NK-92 (cell line): ENCODE data around the gene NCKAP5.

Experiments
- DNase-seq: peaks from one replicate; lab custom pipeline; 2025; ENCODE audit not compliant: unreplicated experiment; lab: John Stamatoyannopoulos, UW

The NCKAP5 gene

DNA sequence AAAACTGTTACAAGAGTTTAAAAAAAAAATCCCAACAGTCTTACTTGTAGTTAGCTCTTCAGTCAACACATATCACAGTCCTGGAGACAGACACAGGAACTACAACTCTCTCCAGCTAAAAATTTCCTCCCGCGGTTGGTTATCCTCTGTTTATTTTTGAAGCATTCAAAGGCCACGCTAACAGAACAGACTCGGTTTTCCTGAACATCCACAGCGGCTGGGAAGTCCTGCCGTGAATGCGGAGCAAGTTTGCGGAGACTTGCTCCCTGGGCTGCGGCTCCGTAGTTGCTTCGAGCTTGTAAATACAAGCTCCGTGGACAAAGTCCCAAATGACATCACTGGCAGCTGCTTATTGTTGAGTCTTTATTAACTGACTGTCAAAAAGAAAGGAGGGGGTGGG is at the start of gene NCKAP5:
Gene NCKAP5, minus strand, starts transcription at position 292 of the 400 bp plus-strand sequence. CDS start 50,937 bp downstream, outside the sequence.
- no peak for DNase-seq

DNA sequence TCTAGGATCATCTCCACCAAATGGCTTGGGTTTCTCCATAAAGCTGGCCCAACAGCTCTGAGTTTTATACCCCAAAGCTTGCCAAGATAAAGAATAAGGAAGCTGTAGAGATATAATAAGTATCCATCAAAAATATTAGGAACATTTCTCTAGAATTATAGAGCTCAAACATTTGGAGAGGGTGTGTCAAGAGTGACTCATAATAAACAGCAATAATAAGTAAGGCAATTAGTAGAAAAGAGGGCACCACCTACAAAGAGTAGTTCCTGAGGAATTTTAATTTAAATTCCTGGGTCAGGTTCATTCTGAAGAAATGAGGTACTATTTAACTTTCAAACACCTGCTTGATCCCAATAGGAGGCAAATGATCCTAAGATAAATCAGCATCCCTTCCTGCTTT is 41.4 kb upstream of the NCKAP5 start:
- no peak for DNase-seq

DNA sequence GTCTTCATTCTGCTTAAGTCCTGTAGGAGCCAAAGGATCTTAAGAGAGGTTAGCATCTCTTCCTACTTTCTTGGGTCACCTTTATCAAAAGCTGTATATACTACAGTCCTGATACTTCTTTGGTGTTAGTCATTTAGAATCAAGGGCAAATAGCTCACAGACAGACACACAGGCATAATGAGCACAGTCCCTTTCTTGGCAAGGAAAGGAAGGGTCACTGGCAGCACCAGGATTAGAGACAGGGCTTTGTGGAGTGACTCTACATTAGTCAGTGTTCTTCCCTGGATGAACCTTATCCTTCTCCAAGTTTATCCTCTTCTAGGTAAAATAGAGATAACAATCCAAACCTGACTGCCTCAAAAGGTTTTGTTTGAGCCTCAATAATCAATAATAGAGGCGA is 40.0 kb upstream of the NCKAP5 start:
- no peak for DNase-seq

DNA sequence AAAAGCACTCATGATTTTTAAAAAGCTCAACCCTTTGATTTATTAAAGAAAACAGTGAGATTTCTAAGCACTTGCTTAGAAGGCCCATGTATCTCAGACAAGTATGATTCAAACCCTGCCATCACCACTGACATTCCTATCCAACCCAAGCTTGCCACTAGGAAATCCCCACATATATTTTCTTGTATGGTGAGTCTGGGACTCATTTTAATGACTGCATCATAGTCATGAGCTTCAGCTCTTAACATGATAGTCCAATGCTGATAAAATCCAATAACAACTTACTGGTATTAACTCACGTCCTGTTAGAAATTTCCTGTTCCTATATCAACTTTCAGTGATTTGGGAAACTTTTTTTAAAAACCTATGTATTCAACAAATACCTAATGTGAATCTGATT is 39.4 kb upstream of the NCKAP5 start:
- DNase-seq, result no peak

DNA sequence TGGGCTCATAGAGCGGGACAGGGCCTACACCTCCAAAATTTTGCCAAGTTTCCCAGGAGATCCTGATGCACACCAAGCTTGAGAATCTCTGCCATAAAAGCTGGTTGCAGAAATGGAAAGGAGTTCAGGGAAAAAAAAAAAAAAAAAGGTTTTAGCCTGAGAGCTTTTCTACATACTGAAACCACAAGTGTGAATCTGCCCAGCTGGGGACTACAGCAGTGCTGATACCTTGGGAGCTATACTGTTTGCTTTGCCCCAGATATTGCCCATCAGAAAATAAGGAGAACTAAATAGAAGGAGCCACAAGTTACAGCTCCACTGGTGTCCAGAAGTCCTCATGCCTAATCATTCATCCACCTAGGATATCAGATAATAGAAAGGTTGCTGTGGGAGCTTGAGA is 38.4 kb upstream of the NCKAP5 start:
- no peak for DNase-seq

DNA sequence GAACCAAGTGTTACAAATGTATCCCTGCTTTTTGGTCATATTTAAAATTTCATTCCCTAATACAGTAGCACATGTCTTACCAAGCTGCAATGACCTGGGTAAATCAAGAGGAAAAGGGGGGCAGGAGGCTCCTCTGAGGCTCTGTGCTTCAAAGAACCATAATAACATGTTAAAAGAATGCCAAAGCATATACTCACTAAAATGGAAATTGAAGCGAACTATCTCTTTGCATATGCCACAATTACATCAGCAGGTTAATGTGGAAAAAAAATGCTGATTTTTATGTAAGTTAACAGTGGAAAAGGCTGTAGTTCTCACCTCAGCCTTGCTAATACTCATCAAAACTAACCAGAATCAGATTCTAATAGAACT is 37.5 kb upstream of the NCKAP5 start:
- DNase-seq, result no peak

DNA sequence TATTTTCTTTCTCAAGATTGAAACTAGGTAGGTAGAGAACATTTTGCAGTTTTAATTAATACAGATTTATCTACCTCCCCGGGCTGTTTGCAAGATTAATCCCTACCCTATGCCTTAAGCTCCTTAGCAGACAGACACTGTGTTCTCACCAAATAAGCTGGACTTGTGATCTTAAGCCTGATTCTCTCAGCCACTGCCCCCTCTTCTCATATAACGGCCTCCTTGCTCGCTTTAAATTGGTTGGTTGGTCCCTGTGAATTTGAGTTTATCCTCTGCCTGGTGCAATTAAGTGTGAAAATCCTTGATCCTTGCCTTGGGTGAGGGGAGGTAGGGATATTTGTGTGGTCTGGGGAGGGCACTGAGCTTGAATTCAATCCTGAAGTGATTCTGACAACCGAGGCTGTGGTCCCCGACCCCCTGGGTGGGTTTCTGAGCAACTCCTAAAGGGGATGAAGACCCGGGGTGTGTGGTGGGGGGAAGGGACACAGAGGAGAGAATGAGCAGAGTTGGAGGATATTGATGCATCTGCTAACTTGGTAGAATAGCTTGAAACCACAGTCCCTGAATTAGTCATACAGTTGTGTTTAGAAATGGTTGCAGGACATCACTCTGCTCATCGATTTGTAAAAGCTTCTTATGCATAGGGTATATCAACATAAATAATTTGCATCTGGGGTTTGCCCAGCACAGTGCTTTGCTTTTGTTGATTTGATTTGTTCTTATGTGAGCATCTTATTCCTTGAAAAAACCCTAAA is 36.9 kb upstream of the NCKAP5 start:
- DNase-seq, result no peak

DNA sequence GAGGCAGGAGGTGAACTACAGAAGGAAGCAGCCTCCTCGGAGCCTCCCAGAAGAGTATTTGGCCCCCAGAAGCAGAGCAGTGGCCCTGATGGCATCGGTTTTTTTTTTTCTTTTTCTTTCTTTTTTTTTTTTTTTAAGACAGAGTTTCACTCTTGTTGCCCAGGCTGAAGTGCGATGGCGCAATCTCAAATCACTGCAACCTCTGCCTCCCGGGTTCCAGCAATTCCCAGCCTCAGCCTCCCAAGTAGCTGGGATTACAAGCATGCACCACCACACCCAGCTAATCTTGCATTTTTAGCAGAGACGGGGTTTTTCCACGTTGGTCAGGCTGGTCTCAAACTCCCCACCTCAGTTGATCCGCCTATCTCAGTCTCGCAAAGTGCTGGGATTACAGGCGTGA is 34.8 kb upstream of the NCKAP5 start:
- no peak for DNase-seq

DNA sequence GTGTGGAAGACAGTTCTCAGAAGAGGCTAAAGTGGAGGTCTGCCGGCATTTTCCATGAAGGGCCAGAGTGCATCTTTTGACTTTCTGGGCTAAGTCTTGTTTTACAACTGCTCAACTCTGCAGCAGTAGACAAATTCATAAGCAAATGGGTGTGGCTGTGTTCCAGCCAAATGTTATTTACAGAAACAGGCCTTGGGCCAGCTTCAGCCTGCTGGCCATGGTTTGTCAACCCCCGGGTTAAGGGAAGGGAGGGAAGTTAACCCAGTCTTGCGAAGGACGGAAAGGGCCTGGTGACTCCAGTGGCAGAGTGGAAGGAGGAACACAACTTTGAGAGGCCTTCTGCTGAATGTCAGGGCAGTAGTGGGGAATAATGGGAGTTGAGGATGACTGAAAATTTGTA is 34.3 kb upstream of the NCKAP5 start:
- no peak for DNase-seq

DNA sequence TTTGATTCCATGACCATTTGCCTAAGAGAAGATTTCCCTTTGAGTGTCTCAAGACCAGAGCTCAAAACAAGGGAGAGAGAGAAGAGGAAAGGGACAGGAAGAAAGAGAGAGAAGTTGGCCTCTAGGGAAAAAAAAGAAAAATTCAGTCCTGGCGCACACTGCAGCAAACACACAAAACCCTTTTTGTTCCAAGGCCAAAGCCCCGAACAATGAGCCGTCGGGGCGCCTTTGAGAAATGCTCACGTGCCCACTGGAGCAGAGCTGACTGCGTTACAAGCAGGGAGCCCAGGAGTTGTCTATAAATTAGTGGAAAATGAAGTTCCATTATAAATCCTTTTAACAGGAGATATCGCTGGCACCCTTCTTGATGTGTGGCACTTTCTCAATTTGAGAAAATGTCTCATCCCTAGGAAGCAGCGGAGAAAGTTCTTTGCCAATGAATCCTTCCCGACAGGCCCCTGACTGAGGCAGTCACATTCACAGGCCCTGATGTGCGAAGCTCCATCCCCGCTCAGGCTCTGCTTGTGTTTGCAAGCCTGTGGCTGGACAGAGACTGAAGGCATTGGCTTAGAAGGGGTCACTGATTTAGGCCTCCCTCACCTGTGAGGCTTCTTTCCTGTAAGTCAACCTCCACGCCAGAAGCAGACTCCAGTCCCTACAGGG is 32.1 kb upstream of the NCKAP5 start:
- DNase-seq, result no peak

DNA sequence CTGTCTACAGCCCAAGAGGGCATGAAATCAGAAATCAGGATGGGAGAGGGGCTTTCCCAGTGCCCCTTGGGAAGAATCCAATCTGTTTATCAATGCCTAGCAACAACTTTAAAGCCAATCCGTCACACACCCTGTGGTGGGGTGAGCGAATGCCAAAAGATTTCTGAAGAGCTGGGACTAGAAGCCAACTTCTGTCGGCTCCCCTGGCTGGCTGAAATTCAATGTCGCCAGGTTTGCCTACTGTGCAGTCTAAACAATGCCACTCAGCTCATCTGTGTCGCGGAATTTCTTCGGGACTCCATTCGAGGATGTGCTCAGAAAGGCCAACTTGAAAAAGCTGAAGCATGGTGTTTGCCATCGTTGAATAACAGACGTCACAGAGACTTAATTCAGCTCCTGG is 31.5 kb upstream of the NCKAP5 start:
- no peak for DNase-seq

DNA sequence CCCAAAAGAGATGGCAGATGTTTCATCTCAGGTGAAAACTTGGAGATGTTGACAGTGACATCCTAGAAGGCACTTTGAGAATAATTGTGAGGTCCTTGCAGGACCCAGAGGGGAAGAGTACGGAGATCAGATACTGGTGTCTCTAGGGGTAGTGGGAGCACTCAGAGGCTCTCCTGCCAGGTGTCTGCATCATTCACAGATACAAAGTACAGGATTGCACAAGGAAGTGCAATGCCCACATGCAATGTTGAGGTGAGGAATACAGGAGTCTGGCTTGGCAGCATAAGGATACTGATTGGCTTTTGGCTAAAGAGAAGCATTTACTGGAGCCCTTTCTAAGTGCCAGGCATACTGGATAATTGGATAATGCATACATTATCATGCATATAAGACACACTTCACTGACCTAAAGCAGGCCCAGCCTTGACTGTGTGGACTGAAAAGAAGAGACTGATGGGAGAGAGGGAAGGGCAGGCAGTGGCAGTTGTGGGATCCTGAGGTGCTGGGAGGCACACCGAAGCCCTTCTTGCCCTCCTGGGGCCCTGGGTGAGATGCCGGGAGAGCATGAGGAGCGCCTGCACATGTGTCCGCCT is 31.0 kb upstream of the NCKAP5 start:
- DNase-seq, result no peak

DNA sequence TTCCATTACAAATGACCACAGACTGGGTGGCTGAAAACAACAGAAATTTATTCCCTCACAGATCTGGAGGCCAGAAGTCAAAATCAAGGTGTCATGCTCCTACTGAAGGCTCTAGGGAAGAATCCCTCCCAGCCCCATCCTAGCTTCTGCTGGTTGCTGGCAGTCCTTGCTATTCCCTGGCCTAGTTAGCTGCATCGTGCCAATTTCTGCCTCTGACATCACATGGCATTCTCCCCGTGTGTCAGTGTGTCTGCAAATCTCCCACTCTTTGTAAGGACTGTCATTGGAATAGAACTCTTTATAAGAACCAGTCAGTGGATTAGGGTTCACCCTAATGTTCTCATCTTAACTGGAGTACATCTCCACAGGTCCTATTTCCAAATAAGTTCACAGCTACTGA is 30.5 kb upstream of the NCKAP5 start:
- no peak for DNase-seq

DNA sequence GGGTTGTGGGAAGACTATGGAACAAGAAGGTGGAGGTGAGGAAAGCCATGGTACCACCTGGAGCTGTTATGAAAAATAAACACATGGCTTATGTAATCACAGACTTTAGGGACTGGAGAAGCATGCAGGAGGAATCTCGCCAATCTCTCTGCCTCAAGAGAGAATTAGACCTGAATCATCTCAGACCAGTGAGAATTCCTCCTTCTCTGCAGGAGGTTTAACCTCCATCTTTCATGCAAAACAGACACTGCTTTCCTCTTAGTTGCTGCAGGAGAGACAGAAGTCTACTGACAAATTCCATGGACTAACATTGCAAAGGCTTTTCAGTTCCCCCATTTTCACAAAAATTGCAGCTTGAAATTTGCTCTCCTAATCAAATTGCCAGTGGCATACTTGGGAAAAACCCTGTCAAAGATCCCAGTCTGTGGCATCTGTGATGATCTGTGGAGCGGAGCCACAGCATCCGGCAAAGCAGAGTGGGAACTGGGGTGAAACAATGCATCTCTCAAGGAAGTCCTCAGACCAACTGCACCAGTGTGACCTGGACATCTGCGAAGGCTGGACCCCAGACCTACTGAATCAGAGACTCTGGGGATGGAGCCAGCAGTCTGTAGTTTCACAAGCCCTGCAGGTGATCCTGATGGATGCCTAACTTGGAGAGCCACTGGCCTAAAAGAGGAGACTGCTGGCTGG is 28.6 kb upstream of the NCKAP5 start:
- DNase-seq, result no peak

DNA sequence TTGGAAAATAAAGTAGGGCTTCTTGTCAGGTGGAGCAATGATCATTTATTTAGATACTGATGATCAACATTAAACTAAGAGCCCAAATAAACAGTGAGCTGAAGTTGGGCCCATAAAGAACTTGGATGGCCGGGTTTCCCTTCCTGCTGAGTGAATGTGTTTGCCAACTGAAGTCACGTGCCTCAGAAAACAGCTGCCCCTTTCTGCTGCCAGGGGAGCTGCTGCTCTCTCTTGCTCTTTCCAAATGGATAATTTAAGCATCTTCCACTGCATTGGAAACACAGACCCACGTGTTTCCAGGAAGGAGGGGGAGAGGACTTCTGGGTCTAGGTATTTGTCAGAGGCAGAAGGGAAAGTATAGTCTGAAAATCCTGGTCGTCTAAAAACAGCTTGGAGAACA is 22.9 kb upstream of the NCKAP5 start:
- DNase-seq, result no peak

DNA sequence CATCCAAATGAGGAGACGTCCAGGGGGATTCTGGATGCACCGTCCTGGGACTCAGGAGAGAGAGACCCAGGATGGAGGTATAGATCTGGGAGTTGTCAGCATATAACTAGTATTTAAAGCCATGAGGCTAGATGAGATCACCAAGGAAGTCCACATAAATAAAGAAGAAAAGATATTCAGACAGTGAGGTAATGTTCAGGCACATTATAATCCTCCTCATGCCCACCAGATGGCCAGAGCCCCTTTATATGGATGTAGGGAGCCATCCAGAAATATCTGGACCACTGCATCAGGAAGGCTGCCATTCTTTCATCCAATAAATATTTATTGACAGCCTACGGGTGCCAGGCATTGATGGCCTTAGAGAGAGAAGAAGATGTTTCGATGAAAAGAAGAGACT is 21.2 kb upstream of the NCKAP5 start:
- DNase-seq, result no peak

DNA sequence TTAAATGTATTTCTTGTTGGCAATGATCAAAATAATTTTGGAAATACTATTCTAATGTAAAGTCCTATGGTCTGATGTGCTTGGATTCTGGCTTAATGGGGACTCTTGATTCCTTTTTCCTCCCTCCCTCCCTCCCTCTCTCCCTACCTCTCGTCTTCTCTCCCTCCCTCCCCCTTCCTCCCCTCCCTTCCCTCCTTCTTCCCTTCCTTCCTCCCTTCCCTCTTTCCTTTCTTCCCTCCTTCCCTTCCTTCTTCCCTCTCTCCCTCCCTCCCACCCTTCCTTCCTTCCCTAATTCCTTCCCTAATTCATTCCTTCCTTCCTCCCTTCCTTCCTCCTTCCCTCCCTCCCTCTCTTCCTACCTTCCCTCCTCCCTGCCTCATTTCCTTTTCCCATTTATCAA is 19.9 kb upstream of the NCKAP5 start:
- DNase-seq, result no peak

DNA sequence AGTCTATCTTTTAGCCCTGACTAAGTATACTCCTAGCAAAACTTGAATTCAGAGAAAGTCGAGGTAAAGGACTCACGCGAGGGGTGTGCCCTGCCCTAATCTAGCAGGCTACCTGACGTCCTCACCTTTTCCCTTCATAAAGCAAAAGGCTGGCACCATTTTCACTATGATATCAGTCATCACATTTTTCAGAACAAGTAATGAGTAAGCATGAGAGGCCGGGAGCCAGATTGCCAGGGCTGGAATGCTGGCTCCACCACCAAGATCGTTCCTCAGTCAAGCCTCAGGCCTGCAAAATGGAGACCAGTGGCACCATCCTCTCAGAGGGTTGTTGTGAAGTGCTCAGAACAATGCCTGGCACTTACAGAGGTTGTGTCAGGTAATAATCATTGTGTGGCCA is 18.7 kb upstream of the NCKAP5 start:
- no peak for DNase-seq

DNA sequence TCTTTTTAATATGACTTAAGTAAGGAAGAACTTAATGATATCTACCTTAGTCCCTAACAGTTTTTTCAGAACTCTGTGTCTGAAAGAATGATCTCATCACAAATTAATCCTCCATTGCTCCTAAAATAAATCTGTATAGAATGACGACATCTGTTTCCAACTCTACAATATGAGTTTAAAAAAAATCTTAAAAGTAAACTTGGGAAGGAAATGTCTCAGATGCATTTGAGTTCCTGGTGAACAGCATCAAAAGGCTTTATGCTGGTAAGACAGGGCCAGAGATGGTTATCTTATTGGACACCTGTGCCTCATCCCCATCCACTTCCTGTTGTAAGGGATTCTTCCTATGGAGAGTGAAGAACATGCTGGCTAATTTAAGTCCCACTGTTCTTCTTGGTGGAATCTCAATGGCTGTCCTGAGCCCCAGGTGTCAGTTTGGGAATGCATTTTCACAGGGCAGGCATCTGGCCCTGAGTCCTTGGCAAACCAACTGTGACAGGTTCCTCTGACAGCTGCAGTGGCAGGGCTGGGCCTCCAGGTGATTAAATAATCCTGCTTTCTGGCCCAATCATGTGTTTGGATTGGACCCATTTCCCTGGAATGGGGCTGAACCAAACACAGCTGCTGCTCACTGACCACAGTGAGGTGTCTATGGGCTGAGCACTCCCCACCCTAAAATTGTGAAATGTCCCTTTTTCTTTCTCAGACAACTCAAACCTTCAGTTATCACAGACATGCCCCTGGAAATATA is 12.9 kb upstream of the NCKAP5 start:
- DNase-seq, result no peak

DNA sequence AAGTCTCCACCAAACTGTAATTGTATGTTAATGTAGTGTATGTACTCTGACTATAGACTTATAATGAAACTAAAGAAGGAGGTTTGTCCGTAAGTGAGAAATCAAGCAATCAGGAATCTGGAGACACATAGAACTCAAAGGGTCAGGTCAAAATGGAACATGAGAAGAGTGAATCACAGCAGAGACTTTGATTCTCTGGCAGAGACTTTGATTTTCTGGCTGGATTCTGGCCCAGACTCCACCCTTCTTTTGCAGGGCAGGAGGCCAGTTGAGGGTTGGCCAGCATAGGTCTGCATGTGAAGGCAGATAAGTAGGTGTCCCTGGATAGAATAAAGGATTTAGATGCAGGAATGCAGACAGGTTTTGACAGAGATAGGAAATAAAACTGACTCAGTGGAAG is 11.0 kb upstream of the NCKAP5 start:
- no peak for DNase-seq

DNA sequence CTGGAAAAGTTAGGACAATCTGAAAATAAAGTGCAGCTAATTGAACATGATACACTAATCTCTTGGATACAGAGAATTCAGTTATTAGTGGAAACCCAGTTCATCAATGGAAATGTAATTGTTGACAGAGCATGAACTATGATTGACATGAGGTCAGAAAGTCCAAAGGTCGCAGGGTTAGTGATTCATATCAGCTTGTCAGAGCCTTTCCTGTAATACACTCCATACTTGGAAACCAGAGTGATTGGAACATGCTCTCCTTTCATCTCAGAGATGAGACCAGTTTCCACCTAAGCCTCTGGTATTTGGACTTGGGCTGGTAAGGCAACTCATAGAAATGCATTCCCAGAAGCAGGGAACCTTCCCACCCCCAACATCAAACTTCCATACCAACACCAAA is 8.5 kb upstream of the NCKAP5 start:
- DNase-seq, result no peak
